ENCODE measurements around the gene KRTAP10-7.

Gene KRTAP10-7

GRCh38 chr21:44592446-44593311 lies 7.7 kb upstream of the KRTAP10-7 start, which contains the start of gene KRTAP10-6:
TSS of gene KRTAP10-6 (minus strand) at chr21:44592505. CDS start at chr21:44592484, 21 bp downstream.
- Histone ChIP-seq H3K27me3 (replicated peaks) (peaks cover 11% of the 10 kb centered on the region), H3K4me3 (ENCODE audit: low read depth, low read length) (no peak within 1 kb of the TSS), H3K36me3 (replicated peaks) (no peaks in the 10 kb centered on the region), H3K27ac (no peak within 1 kb of the TSS)
- TF ChIP-seq, protein P1, sequence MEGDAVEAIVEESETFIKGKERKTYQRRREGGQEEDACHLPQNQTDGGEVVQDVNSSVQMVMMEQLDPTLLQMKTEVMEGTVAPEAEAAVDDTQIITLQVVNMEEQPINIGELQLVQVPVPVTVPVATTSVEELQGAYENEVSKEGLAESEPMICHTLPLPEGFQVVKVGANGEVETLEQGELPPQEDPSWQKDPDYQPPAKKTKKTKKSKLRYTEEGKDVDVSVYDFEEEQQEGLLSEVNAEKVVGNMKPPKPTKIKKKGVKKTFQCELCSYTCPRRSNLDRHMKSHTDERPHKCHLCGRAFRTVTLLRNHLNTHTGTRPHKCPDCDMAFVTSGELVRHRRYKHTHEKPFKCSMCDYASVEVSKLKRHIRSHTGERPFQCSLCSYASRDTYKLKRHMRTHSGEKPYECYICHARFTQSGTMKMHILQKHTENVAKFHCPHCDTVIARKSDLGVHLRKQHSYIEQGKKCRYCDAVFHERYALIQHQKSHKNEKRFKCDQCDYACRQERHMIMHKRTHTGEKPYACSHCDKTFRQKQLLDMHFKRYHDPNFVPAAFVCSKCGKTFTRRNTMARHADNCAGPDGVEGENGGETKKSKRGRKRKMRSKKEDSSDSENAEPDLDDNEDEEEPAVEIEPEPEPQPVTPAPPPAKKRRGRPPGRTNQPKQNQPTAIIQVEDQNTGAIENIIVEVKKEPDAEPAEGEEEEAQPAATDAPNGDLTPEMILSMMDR (IDR thresholded peaks at IDR 0.05; ENCODE audit: low read depth, low read length, missing control alignments) = no peak
- DNase-seq = no peak
- in situ Hi-C loops (cut with HindIII; ENCODE audit: low pct_ligation_motif_present, low sequenced_read_pairs) = no loop called here

GRCh38 chr21:44593598-44594405 lies 6.6 kb upstream of the KRTAP10-7 start:
- in situ Hi-C loops (cut with HindIII; ENCODE audit: low pct_ligation_motif_present, low sequenced_read_pairs) = no loop called here
- no peak overlapping the region for H3K27ac ChIP-seq

GRCh38 chr21:44594406-44594916 lies 5.9 kb upstream of the KRTAP10-7 start:
- Histone ChIP-seq H3K4me3 (ENCODE audit: low read depth, low read length) (no peak overlapping the region), H3K36me3 (replicated peaks) (no peaks in the 10 kb centered on the region), H3K27me3 (replicated peaks) (peaks cover 13% of the 10 kb centered on the region), H3K27ac (no peak overlapping the region)
- no peak for DNase-seq
- in situ Hi-C loops (cut with HindIII; ENCODE audit: low pct_ligation_motif_present, low sequenced_read_pairs) = no loop called here
- TF ChIP-seq, protein P1 (IDR thresholded peaks at IDR 0.05; ENCODE audit: low read depth, low read length, missing control alignments) = no peak

More at GRCh38 chr21:44593598-44594405, 6.6 kb upstream of the KRTAP10-7 start:
- Histone ChIP-seq H3K27me3 (replicated peaks) (peaks cover 13% of the 10 kb centered on the region), H3K36me3 (replicated peaks) (no peaks in the 10 kb centered on the region), H3K4me3 (ENCODE audit: low read depth, low read length) (no peak overlapping the region)
- no peak for DNase-seq
- TF ChIP-seq, protein P1 (IDR thresholded peaks at IDR 0.05; ENCODE audit: low read depth, low read length, missing control alignments) = no peak

DNA sequence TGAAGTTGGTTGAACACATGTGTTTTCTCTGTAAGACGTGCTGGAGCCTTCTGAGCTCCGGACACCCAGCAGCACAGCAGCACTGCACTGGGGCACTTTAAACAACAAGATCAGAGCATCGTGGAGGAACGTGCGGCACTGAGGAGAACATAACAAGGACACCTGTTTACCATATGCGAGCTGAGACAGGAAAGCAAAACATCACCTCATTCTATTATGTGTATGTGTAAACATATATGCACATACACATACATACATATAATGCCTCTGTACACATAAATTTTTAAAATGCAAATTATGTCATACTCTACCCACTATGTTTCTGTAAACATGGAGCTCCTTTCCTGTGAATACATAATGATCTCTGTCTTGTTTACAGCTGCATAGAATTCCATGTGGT lies 4.9 kb upstream of the KRTAP10-7 start:
- Histone ChIP-seq H3K36me3 (replicated peaks) (no peaks in the 10 kb centered on the region), H3K4me3 (ENCODE audit: low read depth, low read length) (no peak overlapping the region), H3K27ac (no peak overlapping the region), H3K27me3 (replicated peaks) (peaks cover 13% of the 10 kb centered on the region)
- in situ Hi-C loops (cut with HindIII; ENCODE audit: low pct_ligation_motif_present, low sequenced_read_pairs) = no loop called here
- no peak for DNase-seq
- TF ChIP-seq, protein P1 (IDR thresholded peaks at IDR 0.05; ENCODE audit: low read depth, low read length, missing control alignments) = no peak

DNA sequence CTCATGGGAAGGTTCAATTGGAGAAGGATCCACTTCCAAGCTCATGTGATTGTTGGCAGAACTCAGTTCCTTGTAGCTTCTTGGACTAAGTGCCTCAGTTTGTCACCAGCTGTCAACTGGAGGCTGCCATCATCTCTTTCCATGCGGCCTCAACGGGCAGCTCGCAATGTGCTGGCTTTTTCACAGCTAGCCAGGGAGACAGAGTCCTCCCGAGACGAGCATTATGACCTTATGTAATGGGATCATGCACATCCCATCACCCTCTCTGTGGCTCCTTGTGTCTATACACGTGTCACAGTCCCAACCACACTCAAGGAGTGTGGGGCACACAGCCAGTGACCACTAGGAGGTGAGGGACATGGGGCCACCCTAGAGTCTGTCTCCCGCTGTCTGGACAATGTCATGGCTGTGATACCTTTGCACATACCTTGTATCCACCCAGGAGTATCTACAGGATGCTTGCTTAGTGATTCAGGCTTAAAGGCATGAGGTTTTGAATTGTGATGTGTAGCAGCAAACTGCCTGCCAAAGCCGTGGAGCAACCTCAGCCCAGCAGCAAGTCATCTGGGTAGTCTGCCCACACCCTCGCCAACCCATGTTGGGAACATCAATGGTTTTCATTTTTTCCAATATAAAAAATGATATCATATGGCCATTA lies 4.2 kb upstream of the KRTAP10-7 start:
- in situ Hi-C loops (cut with HindIII; ENCODE audit: low pct_ligation_motif_present, low sequenced_read_pairs) = no loop called here
- H3K27ac ChIP-seq = no peak overlapping the region
- no peaks in the 10 kb centered on the region for H3K36me3 ChIP-seq (replicated peaks)
- H3K27me3 ChIP-seq (replicated peaks) = peaks cover 13% of the 10 kb centered on the region
- TF ChIP-seq, protein P1 (IDR thresholded peaks at IDR 0.05; ENCODE audit: low read depth, low read length, missing control alignments) = no peak
- no peak for DNase-seq
- H3K4me3 ChIP-seq (ENCODE audit: low read depth, low read length) = no peak overlapping the region
